GM12872 (cell line): ENCODE data around the gene FSTL4.

ENCODE experiments used
- CTCF ChIP-seq: IDR thresholded peaks from 3 replicates; pipeline ENCODE4 v1.5.1; 2011; ENCODE audit warnings: low read depth, mild to moderate bottlenecking, low read length, moderate library complexity; ENCODE audit not compliant: insufficient read depth

The FSTL4 gene

GRCh38 chr5:133372293-133372937 is 239.9 kb downstream of the FSTL4 start:
- TF ChIP-seq CTCF, result no peak

- TF ChIP-seq CTCF, result no peak
These were observed 240.8 kb downstream of the FSTL4 start for GRCh38 chr5:133371371-133372155.

- no peak for TF ChIP-seq CTCF
These were observed 241.4 kb downstream of the FSTL4 start for GRCh38 chr5:133370904-133371303.

- TF ChIP-seq CTCF, result no peak
These were observed 242.1 kb downstream of the FSTL4 start for GRCh38 chr5:133370036-133370831.

GRCh38 chr5:133368916-133369783 is 243.2 kb downstream of the FSTL4 start:
- no peak for TF ChIP-seq CTCF

- TF ChIP-seq CTCF, result no peak
These were observed 244.4 kb downstream of the FSTL4 start for GRCh38 chr5:133367984-133368383.
